HepG2 (cell line): ENCODE results near the gene TTC24. TPM values are rescaled to one million over a fixed set of nuclear protein-coding genes. Genes with fewer than 3 reads are reported as not detected.
A peak's percentile ranks its signal among the peaks of the same experiment; 100 is the strongest.

Source experiments
- ATRX ChIP-seq: sonication (generic); formaldehyde crosslinking; IDR thresholded peaks from 2 replicates; pipeline ENCODE4 v1.4.0; 2020; ENCODE audit warnings: missing genetic modification reagents, borderline replicate concordance
- HMGXB4 ChIP-seq, 2 experiments: sonication (generic) in 1 of 2; formaldehyde crosslinking in 1 of 2; IDR thresholded peaks; 2 replicates each; pipeline versions ENCODE4 v1.4.0 to v1.6.1; 2018 to 2020; ENCODE audit warnings: missing genetic modification reagents in 2 of 2, borderline replicate concordance in 1 of 2, low read depth in 1 of 2, mild to moderate bottlenecking in 1 of 2, missing biosample characterization in 1 of 2
- ONECUT2 ChIP-seq: sonication (generic); formaldehyde crosslinking; IDR thresholded peaks from 2 replicates; pipeline ENCODE4 v1.4.0; 2020; ENCODE audit warnings: missing genetic modification reagents
- POGK ChIP-seq: sonication (generic); formaldehyde crosslinking; conservative IDR thresholded peaks from 2 replicates; pipeline ENCODE4 v1.8.0; 2022; ENCODE audit warnings: mild to moderate bottlenecking, moderate library complexity, missing genetic modification reagents
- ZNF318 ChIP-seq: sonication (generic); formaldehyde crosslinking; IDR thresholded peaks from 2 replicates; pipeline ENCODE4 v1.4.0; 2020; ENCODE audit warnings: mild to moderate bottlenecking, missing genetic modification reagents
- ZNF558 ChIP-seq: sonication (generic); formaldehyde crosslinking; IDR thresholded peaks from 2 replicates; pipeline ENCODE4 v1.9.0; 2022; ENCODE audit warnings: mild to moderate bottlenecking, missing genetic modification reagents, borderline replicate concordance
- ZNF687 ChIP-seq: sonication (generic); formaldehyde crosslinking; IDR thresholded peaks from 2 replicates; pipeline ENCODE4 v1.5.1; 2020; ENCODE audit warnings: mild to moderate bottlenecking, missing genetic modification reagents, moderate library complexity
- ZNF770 ChIP-seq: sonication (generic); formaldehyde crosslinking; IDR thresholded peaks from 2 replicates; pipeline ENCODE4 v1.5.0; 2020; ENCODE audit warnings: mild to moderate bottlenecking, missing genetic modification reagents
- polyA plus RNA-seq, 8 experiments: library from polyadenylated mRNA; depleted of rRNA in 3 of 8; stranded (reverse) in 7 of 8; unstranded in 1 of 8; fragments of >200 nt; fragmentation: Illumina TruSeq in 4 of 8; extraction: Trizol in 4 of 8; gene quantifications; 2 replicates each; pipeline versions ENCODE4 v1.2.1 to v1.2.3, GENCODE V29; 2011 to 2016; ENCODE audit warnings: low read depth in 4 of 8, missing spikeins in 1 of 8, mixed read lengths in 1 of 8; ENCODE audit not compliant: insufficient read depth in 1 of 8
- total RNA-seq, 5 experiments: library from RNA; depleted of rRNA; stranded (reverse); fragments of >200 nt; fragmentation: Illumina TruSeq; extraction: Trizol; gene quantifications; 2 replicates each; pipeline ENCODE4 v1.2.3, GENCODE V29; 2016; ENCODE audit warnings: low read depth in 1 of 5

TTC24 gene
- total and polyA plus RNA-seq, 2 of the 13 experiments (the other 11 are each of a cell fraction or from before 2014, with no cell fraction given), result 0.13 to 0.18 TPM

- TF ChIP-seq POGK (CRISPR knock-in tag) (no peak; the same call in 1 of the 2 replicates), ATRX (CRISPR knock-in tag) (no peak), ONECUT2 (no peak), ZNF558 (CRISPR knock-in tag) (no peak; the same call in 1 of the 2 replicates), HMGXB4 (CRISPR knock-in tag; IDR thresholded peaks at IDR 0.05; ENCODE audit: borderline replicate concordance in 1 of 2, low read depth in 1 of 2) (peak in 1 of 2 experiments; percentile 55; a peak in 2 of 4 replicates), ZNF687 (CRISPR knock-in tag) (peak; percentile 76), ZNF318 (no peak), ZNF770 (CRISPR knock-in tag) (no peak)
These were observed 7.4 kb upstream of the TTC24 start, which contains the start of gene IQGAP3 (continued) for GRCh38 chr1:156571919-156572662.
